Upper lobe of right lung (tissue), 1 donor: ENCODE measurements around the gene GALR3. TPM values are rescaled to one million over a fixed set of nuclear protein-coding genes. Genes with fewer than 3 reads are reported as not detected.

ENCODE experiments used
- ATAC-seq: fragments of 200-7000 bp; cut with Tn5 transposase; one replicate; pipeline ENCODE4 v1.9.1; 2020; ENCODE audit warnings: mild to moderate bottlenecking, moderate library complexity
- DNase-seq: peaks from one replicate; pipeline ENCODE4 v3.0.0-alpha.2; 2020
- H3K27ac ChIP-seq: fragments of 200-600 bp; one replicate; pipeline ENCODE4 v1.8.0; 2022
- H3K27me3 ChIP-seq: fragments of 200-600 bp; one replicate; pipeline ENCODE4 v1.8.0; 2022; ENCODE audit warnings: mild to moderate bottlenecking
- H3K36me3 ChIP-seq: fragments of 200-600 bp; one replicate; pipeline ENCODE4 v1.8.0; 2022
- H3K4me1 ChIP-seq: fragments of 200-600 bp; one replicate; pipeline ENCODE4 v1.8.0; 2022
- H3K4me3 ChIP-seq: fragments of 200-600 bp; one replicate; pipeline ENCODE4 v1.8.0; 2022; ENCODE audit warnings: mild to moderate bottlenecking
- H3K9me3 ChIP-seq: fragments of 200-600 bp; one replicate; pipeline ENCODE4 v1.8.0; 2022
- intact Hi-C: fragments of 100-400 bp; cut with DNase I; formaldehyde crosslinking; loops from one replicate; pipeline ENCODE4 v1.11.0; 2022
- microRNA-seq: library from miRNA; unstranded; fragments of <30 nt; microRNA quantifications from one replicate; pipeline ENCODE4 v1.2.0, GENCODE V29; 2020; ENCODE audit warnings: borderline microRNAs expressed
- total RNA-seq: library from RNA; stranded (reverse); fragmentation: NEBNext Ultra II Directional; extraction: Animal tissue kit (Norgen Biotek cat#: 25700); gene quantifications from one replicate; pipeline ENCODE4 v1.2.1, GENCODE V29; 2021
- TF ChIP-seq, protein P1 (sequence below): fragments of 200-600 bp; IDR thresholded peaks from one replicate; pipeline ENCODE4 v1.8.0; 2022; ENCODE audit warnings: antibody characterized with exemption
- donor health status: DM: no; HTN: yes; CAD: no; lungs with severe emphysema.

The GALR3 gene
- total RNA-seq, 1 donor from 2014 or later = not detected

DNA sequence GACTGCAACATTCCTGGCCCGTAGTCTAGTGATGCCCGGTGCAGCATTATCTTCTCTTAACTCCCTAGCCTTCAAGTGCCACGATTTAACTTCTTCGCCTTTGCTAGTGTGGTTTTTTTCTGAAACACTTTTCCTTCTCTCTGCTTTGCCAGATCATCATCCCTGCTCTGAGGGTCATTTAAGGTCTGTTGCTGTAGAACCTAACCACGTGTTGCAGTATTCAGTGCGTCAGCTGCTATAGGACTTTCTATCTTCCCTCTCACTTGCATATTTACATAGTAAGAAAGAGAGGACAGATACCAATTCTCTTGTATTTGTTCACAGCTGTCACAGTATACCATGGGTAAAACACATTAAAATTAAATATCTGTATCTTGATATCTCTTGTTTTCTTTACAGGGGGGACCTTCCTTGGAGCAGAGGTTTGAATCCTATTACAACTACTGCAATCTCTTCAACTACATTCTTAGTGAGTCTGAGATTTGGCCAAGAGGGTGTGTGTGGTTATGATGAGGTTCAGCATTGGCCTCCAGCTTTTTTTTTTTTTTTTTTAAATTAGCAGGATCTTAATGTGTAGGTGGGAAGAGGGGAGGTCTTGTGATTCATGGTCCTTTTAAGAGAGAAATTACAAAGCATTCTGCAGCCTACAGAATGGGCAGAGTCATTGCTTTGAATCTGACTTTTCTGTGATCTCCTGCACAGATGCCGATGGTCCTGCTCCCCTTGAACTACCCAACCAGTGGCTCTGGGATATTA lies 39.6 kb downstream of the GALR3 start:
- Histone ChIP-seq H3K4me3 (no peak overlapping the region), H3K36me3 (peaks cover 93% of the 10 kb centered on the region), H3K4me1 (no peaks in the 10 kb centered on the region), H3K9me3 (no peaks in the 10 kb centered on the region), H3K27me3 (no peaks in the 10 kb centered on the region), H3K27ac (no peak overlapping the region)
- intact Hi-C loops = loop anchor here (10.0 kb wide), 1 partner anchor 48 kb away; no protein-coding TSS in a partner anchor
- TF ChIP-seq, protein P1, sequence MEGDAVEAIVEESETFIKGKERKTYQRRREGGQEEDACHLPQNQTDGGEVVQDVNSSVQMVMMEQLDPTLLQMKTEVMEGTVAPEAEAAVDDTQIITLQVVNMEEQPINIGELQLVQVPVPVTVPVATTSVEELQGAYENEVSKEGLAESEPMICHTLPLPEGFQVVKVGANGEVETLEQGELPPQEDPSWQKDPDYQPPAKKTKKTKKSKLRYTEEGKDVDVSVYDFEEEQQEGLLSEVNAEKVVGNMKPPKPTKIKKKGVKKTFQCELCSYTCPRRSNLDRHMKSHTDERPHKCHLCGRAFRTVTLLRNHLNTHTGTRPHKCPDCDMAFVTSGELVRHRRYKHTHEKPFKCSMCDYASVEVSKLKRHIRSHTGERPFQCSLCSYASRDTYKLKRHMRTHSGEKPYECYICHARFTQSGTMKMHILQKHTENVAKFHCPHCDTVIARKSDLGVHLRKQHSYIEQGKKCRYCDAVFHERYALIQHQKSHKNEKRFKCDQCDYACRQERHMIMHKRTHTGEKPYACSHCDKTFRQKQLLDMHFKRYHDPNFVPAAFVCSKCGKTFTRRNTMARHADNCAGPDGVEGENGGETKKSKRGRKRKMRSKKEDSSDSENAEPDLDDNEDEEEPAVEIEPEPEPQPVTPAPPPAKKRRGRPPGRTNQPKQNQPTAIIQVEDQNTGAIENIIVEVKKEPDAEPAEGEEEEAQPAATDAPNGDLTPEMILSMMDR = no peak
- DNase-seq = no peak
- no peak for ATAC-seq

DNA sequence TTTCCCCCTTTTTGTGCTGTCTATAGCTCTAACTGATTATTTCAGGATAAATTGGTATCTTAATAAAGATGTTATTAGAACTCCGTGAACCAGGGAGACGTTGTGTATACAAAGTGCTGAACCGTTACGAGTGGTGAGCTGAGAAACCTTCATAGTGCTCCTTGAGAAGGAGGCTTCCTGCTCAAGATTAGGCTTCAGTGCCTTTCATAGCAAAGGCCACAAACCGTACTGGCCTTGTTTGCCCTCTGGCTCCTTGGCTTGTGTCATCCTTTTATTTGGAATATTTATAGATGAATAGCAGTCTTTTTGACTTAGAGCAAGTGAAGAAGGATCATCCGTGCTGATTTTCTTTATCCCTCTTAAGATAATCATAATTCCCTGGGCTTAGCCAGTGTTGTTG lies 42.3 kb downstream of the GALR3 start:
- Histone ChIP-seq H3K27me3 (no peaks in the 10 kb centered on the region), H3K9me3 (no peaks in the 10 kb centered on the region), H3K4me3 (no peak overlapping the region), H3K27ac (no peak overlapping the region), H3K4me1 (no peaks in the 10 kb centered on the region), H3K36me3 (peaks cover 96% of the 10 kb centered on the region)
- DNase-seq (no peak), ATAC-seq (no peak)
- intact Hi-C loops = loop anchor here (10.0 kb wide), 1 partner anchor 51 kb away; no protein-coding TSS in a partner anchor
- TF ChIP-seq, protein P1 = no peak

DNA sequence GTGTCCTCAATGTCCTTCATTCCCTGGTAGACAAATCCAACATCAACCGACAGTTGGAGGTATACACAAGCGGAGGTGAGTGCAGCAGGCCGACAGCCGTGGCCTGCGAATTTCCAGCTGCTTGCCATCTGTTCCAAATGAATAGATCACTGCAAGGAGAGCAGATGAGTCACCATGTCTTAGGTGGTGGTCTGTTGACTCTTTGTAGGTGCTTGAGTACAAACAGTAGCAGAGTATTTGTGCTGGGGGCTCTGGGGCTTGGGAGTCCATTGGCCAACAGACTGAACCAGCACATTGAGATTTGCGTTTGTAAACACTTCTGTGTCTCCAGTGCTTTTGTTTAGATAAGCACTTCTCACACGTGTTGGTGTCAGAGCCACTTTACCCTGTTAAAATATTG lies 47.1 kb downstream of the GALR3 start:
- H3K27me3 ChIP-seq = no peaks in the 10 kb centered on the region
- no peaks in the 10 kb centered on the region for H3K4me1 ChIP-seq
- TF ChIP-seq, protein P1 = no peak
- H3K27ac ChIP-seq = no peak overlapping the region
- no peaks in the 10 kb centered on the region for H3K9me3 ChIP-seq
- intact Hi-C loops = no loop called here
- ATAC-seq (no peak), DNase-seq (no peak)
- peaks cover 96% of the 10 kb centered on the region for H3K36me3 ChIP-seq
- H3K4me3 ChIP-seq = no peak overlapping the region

Small RNA genes within 50 kb of the gene (microRNA-seq; reads per million reads assigned to microRNA genes)
- gene MIR659 = not detected

Other genes starting within 250 kb of the GALR3 start
- gene LGALS2, start 243.3 kb upstream of the GALR3 start, total RNA-seq = 2.5 TPM
- gene GGA1, start 214.5 kb upstream of the GALR3 start, total RNA-seq = 64.4 TPM
- gene SH3BP1, start 183.7 kb upstream of the GALR3 start, total RNA-seq = 28.3 TPM
- gene PDXP, start 164.7 kb upstream of the GALR3 start, total RNA-seq = 6.1 TPM
- gene LGALS1, start 147.7 kb upstream of the GALR3 start, total RNA-seq = 340 TPM
- 21.6 TPM for gene NOL12, start 137.0 kb upstream of the GALR3 start, total RNA-seq
- gene TRIOBP, start 126.3 kb upstream of the GALR3 start, total RNA-seq = 85.0 TPM
- gene GCAT, start 15.4 kb upstream of the GALR3 start, total RNA-seq = 8.8 TPM
- 18.2 TPM for gene ANKRD54, start 21.0 kb downstream of the GALR3 start, total RNA-seq
- 369 TPM for gene EIF3L, start 26.0 kb downstream of the GALR3 start, total RNA-seq
- 37.4 TPM for gene MICALL1, start 82.9 kb downstream of the GALR3 start, total RNA-seq
- gene C22orf23, start 130.2 kb downstream of the GALR3 start, total RNA-seq = not detected
- gene POLR2F, start 130.3 kb downstream of the GALR3 start, total RNA-seq = 49.0 TPM
- gene SOX10, start 161.2 kb downstream of the GALR3 start, total RNA-seq = not detected
- 31.8 TPM for gene PICK1, start 234.0 kb downstream of the GALR3 start, total RNA-seq